HK-2 (cell line): Measurements from ENCODE around the gene MTHFD1.

Experiments used
- DNase-seq: peaks from one replicate; pipeline ENCODE4 v3.0.0-alpha.2; 2018; ENCODE audit not compliant: unreplicated experiment

The MTHFD1 gene

DNA sequence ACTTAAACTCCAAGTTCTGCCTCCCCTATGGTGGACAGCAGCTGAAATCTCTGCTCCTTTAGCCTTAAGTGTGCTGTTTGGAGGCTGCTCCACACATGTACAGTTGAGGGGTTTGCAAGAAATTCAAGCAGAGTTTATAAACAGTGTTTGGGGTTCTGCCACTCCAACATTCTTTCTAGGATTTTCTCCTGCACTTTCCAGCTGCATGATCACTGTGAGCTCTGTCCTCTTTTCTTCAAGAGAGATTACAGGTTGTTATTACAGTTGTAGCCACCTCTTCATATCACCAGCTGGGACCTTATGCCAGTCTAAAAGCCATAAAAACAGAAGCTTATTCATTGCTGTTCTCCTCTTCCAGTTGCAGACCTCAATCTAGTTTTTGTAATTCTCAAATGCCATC is 107.1 kb downstream of the MTHFD1 start:
- DNase-seq, result no peak

- no peak for DNase-seq
Measured at GRCh38 chr14:64496764-64497163, 108.6 kb downstream of the MTHFD1 start.

- no peak for DNase-seq
Measured at GRCh38 chr14:64500088-64500487, 111.9 kb downstream of the MTHFD1 start.

- peak; percentile 58 for DNase-seq
Measured at GRCh38 chr14:64501411-64502171, 113.4 kb downstream of the MTHFD1 start.

DNA sequence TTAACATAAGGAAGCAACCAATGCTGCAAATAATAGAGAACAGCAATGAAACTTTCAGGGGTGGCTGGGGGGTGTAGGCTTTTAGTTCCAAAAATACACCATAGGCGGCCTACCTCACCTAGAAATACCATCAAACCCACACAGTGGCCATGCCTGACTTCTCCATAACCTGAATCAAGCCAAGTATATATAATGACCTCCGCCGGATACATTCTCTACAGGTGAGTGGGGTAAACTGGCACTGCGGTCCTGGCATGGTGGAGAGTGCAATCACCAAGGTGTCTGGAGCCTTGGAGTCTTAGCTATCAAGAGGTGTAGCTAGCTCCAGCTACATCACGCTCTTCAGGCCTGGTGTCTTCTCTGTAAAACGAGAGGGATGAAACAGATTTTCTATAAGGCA is 114.3 kb downstream of the MTHFD1 start:
- no peak for DNase-seq

GRCh38 chr14:64502887-64503433 is 114.8 kb downstream of the MTHFD1 start:
- DNase-seq, result no peak

DNA sequence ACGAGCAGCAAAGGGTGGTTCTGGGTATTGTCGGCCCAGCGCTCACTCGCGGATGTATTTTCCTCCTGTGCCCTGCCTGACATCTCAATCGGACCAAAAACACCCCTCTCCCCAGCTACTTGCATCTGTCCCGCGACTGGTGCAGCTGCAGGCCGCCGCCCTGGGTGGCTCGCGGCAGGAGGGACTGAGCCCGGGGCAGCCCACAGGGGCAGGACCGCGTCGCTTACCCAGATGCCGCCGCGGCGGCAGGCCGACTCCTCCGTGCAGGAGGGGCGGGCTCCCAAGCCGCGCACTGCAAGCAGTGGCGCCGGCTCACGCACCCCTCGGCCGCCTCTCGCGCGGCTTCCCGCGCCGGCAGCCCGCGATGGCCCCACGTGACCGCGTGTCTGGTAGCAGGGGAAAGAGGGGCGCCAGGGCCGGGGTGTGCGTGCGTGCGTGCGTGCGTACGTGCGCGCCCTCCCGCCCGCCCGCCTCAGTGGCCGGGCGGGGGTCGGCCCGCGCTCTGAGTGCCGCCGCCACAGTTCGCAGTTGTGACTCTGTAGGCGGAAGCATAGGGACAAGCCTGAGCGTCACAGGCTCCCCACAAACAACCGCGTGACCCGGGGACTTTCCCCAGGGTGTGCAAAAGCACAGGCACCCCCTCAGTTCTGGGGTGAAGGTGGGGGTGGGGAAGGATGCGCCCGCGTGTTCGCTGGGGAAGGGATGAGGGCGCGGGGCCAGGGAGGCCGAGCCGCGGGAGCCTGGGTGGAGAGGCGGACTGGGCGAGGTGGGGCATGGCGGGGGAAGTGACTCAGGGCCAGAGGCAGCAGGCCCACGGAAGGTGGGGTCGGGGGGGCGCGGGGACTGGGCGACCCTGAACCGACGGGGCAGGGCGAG is 115.5 kb downstream of the MTHFD1 start, which contains the start of gene ZBTB25:
Gene ZBTB25 (minus strand): TSS at position 405 of the 876 bp plus-strand sequence. CDS start 13,305 bp downstream, outside the sequence.
- peak; percentile 92 for DNase-seq

GRCh38 chr14:64504310-64504896 is 116.2 kb downstream of the MTHFD1 start, which contains the start of gene ZBTB1:
Gene ZBTB1 (plus strand): TSS chr14:64504770. CDS start chr14:64521505, 16,735 bp downstream.
- peak; percentile 90 for DNase-seq

DNA sequence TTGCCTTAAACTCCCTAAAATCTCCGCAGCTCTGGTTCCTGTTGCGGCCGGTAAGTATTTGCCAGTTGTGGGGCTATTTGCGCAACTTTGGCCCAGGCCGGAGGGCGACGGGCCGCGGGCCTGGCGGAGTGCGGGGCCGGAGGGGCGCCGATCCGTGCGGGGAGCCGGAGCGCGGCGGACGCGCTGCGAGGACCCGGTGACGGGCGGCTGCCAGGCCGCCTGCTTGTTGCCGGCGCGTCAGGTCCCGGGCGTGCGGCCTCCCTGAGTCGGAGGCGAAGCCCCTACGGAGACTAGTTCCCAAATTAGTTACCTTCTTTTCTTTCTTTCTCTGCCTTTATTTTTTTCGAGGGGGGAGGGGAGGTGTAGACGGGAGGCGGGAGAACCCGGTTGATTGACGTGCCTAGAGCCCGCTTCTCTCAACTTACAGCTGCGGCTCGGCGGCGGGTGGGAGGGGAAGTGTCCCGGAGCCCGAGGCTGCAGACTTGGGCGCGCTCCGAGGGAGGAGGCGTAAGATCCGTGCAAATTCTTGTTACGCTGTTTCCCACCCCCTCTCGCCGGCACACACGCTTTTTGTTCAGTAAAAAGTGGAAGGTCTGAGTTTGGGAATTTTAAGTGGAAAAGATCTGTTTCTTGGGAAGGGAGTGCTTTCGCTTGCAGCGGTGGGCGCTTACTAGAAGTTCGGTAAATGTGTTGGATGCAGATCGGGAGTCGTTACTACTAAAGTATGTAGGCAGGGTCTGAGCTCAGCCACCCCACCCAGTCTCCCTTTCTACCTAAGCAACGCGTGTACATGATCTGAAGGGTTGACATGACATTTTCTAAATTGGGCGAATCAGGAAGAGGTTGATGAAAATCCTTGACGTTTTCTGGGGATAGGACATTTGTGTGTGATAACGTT is 117.0 kb downstream of the MTHFD1 start:
- peak; percentile 83 for DNase-seq

DNA sequence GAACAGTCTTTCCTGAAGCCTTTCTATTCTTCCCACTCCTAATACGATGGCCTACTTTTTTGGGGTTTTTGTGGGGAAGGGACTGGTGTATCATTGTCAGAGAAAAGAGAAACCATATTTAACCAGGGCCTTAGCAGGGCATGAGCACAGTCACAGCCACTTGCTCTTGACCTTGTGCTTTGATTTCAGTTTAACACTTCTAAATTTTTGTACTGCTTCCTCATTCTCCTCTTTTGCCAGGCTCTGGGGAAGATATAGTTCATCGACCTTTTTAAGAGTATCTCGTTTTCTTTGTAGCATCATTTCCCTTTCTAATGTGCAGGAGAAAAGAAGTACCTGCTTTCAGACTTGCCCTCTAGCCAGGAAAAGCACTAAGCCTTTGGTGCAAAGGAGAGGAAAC is 118.6 kb downstream of the MTHFD1 start:
- DNase-seq, result no peak

- no peak for DNase-seq
Measured at GRCh38 chr14:64507376-64508156, 119.4 kb downstream of the MTHFD1 start.

DNA sequence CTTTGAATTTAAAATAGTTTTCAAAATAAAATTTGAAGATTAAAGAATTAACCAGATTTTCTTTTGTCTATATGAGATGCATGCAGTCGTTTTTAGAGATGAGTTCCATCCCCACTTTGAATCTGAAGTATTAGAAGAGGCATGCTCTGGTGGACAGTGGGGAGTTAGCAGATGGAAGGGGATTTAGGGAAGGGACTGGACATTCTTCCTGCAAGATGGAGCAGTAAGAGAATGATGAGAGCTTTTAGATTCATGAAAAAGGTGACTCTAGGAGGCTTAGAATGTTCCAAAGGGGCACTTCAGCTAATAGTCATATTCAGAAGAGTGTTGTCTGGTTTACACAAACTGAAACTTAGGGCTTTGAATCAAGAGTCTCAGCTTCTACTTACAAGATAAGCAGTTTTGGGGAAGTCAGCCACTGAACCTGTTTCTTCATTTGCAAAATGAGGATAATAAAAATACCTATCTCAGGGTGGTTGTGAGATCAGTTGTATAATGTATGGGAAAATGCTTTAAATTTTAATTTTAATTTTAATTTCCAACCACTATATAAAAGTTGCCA is 120.1 kb downstream of the MTHFD1 start:
- DNase-seq, result no peak

DNA sequence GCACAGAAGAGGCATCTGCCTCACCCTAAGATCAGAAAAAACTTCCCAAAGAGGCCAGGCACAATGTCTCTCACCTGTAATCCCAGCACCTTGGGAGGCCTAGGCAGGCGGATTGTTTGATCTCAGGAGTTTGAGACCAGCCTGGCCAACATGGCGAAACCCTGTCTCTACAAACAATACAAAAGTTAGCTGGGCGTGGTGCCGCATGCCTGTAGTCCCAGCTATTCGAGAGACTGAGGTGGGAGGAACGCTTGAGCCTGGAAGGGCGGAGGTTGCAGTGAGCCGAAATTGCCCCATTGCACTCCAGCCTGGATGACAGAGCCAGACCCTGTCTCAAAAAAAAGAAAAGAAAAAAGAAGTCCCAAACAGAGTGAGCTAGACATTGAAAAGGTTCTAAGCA is 120.9 kb downstream of the MTHFD1 start:
- no peak for DNase-seq
